Gastrocnemius medialis (tissue), 4 donors: ENCODE measurements around the gene CERT1. TPM values are rescaled to one million over a fixed set of nuclear protein-coding genes. Genes with fewer than 3 reads are reported as not detected.
"Not testable (repeated sequence)": the region's sequence is repeated elsewhere in the genome, so short reads cannot be mapped to it uniquely, and the experiment has no call there.

Experiments
- ATAC-seq, 2 donors: fragments of 150-250 bp; one replicate each; pipeline ENCODE4 v1.9.1; 2016
- DNase-seq, 2 donors: peaks; one replicate each; pipeline ENCODE4 v3.0.0-alpha.2; 2019
- H3K27ac ChIP-seq, 4 donors: fragments of 200-600 bp; sonication (generic); 1 replicate in 1 of 4; 2 replicates in 3 of 4; pipeline ENCODE4 v1.5.1; 2016 to 2018; ENCODE audit warnings: mild to moderate bottlenecking in 2 of 4, moderate library complexity in 1 of 4
- H3K27me3 ChIP-seq, 3 donors: fragments of 200-600 bp; sonication (generic) in 2 of 3; 1 replicate in 1 of 3; 2 replicates in 2 of 3; pipeline versions ENCODE4 v1.5.1 to v1.6.0; 2016 to 2019; ENCODE audit warnings: mild to moderate bottlenecking in 1 of 3, moderate library complexity in 1 of 3
- H3K36me3 ChIP-seq, 2 donors: fragments of 200-600 bp; sonication (generic) in 1 of 2; one replicate each; pipeline ENCODE4 v1.5.1; 2017 to 2018
- H3K4me1 ChIP-seq, 2 donors: fragments of 200-600 bp; sonication (generic) in 1 of 2; one replicate each; pipeline ENCODE4 v1.5.1; 2016 to 2017; ENCODE audit warnings: mild to moderate bottlenecking in 2 of 2
- H3K4me3 ChIP-seq, 4 donors: fragments of 200-600 bp; sonication (generic) in 3 of 4; 1 replicate in 1 of 4; 2 replicates in 3 of 4; pipeline ENCODE4 v1.5.1; 2016 to 2019; ENCODE audit warnings: mild to moderate bottlenecking in 2 of 4
- H3K9me3 ChIP-seq, 3 donors: fragments of 200-600 bp; sonication (generic) in 2 of 3; 1 replicate in 1 of 3; 2 replicates in 2 of 3; pipeline ENCODE4 v1.5.1; 2016 to 2019
- CTCF ChIP-seq, 5 experiments: fragments of 450-650 bp in 3 of 5; fragments of 200-600 bp in 2 of 5; sonication (generic) in 2 of 5; IDR thresholded peaks in 4 of 5; conservative IDR thresholded peaks in 1 of 5; 1 replicate in 4 of 5; 2 replicates in 1 of 5; pipeline ENCODE4 v1.5.1; 2016 to 2019; ENCODE audit warnings: antibody characterized with exemption in 5 of 5, mild to moderate bottlenecking in 3 of 5, moderate library complexity in 3 of 5
- POLR2A ChIP-seq, 2 donors: fragments of 450-650 bp; IDR thresholded peaks; one replicate each; pipeline ENCODE4 v1.6.1; 2017; ENCODE audit warnings: antibody characterized with exemption in 2 of 2, mild to moderate bottlenecking in 2 of 2, moderate library complexity in 2 of 2
- in situ Hi-C, 4 donors: fragments of 200-750 bp; cut with MboI; loops; one replicate each; pipeline versions ENCODE4 v1.15.0 to v1.8.0; 2017; ENCODE audit warnings: low sequenced_read_pairs in 4 of 4
- intact Hi-C: fragments of 100-400 bp; cut with DNase I; formaldehyde crosslinking; loops from one replicate; pipeline ENCODE4 v1.15.1; 2023; ENCODE audit warnings: low total_unique reads
- total RNA-seq, 4 donors: library from RNA; depleted of rRNA; stranded (reverse); fragments of >200 nt; gene quantifications; one replicate each; pipeline versions ENCODE4 v1.1.0 to v1.2.3, GENCODE V29; 2016

CERT1 gene
- total RNA-seq, 4 donors from 2014 or later: 30.8 to 50.6 (median 41.9) TPM

- TF ChIP-seq CTCF (IDR thresholded peaks at IDR 0.05 in 4 of 5, conservative IDR thresholded peaks at IDR 0.05 in 1 of 5) (no peak), POLR2A (IDR thresholded peaks at IDR 0.05) (no peak)
- ATAC-seq: no peak
Measured at GRCh38 chr5:75545131-75545530, 33.7 kb upstream of the CERT1 start.

GRCh38 chr5:75538211-75538610, 26.8 kb upstream of the CERT1 start:
- TF ChIP-seq POLR2A (IDR thresholded peaks at IDR 0.05): no peak
- TF ChIP-seq CTCF (IDR thresholded peaks at IDR 0.05 in 4 of 5, conservative IDR thresholded peaks at IDR 0.05 in 1 of 5): no peak
- no peaks in the 10 kb centered on the region for H3K27me3 ChIP-seq
- no peak overlapping the region for H3K27ac ChIP-seq
- H3K36me3 ChIP-seq: no peaks in the 10 kb centered on the region
- no peak overlapping the region for H3K4me3 ChIP-seq
- DNase-seq: no peak
- no peak for ATAC-seq
- intact Hi-C loops (no loop called here), in situ Hi-C loops (no loop called here)
- H3K4me1 ChIP-seq: peaks cover 20 to 23% of the 10 kb centered on the region in 2 donors
- no peaks in the 10 kb centered on the region for H3K9me3 ChIP-seq

More at GRCh38 chr5:75545131-75545530, 33.7 kb upstream of the CERT1 start:
- H3K36me3 ChIP-seq: no peaks in the 10 kb centered on the region
- no peaks in the 10 kb centered on the region for H3K27me3 ChIP-seq
- H3K27ac ChIP-seq: no peak overlapping the region
- no peaks in the 10 kb centered on the region for H3K9me3 ChIP-seq
- in situ Hi-C loops (no loop called here), intact Hi-C loops (no loop called here)
- H3K4me1 ChIP-seq: peaks cover 8 to 14% of the 10 kb centered on the region in 2 donors
- no peak overlapping the region for H3K4me3 ChIP-seq
- no peak for DNase-seq

- DNase-seq (no peak), ATAC-seq (no peak)
- in situ Hi-C loops: no loop called here
Measured at GRCh38 chr5:75536694-75537360, 25.4 kb upstream of the CERT1 start.

GRCh38 chr5:75536147-75536546, 24.7 kb upstream of the CERT1 start:
- H3K4me1 ChIP-seq: peaks cover 20 to 23% of the 10 kb centered on the region in 2 donors
- ATAC-seq (no peak), DNase-seq (no peak)
- H3K4me3 ChIP-seq: no peak overlapping the region
- intact Hi-C loops (no loop called here), in situ Hi-C loops (no loop called here)
- no peaks in the 10 kb centered on the region for H3K9me3 ChIP-seq
- no peak overlapping the region for H3K27ac ChIP-seq
- no peak for TF ChIP-seq CTCF (IDR thresholded peaks at IDR 0.05 in 4 of 5, conservative IDR thresholded peaks at IDR 0.05 in 1 of 5)
- no peak for TF ChIP-seq POLR2A (IDR thresholded peaks at IDR 0.05)
- no peaks in the 10 kb centered on the region for H3K36me3 ChIP-seq
- no peaks in the 10 kb centered on the region for H3K27me3 ChIP-seq

More at GRCh38 chr5:75536694-75537360, 25.4 kb upstream of the CERT1 start:
- H3K36me3 ChIP-seq: no peaks in the 10 kb centered on the region
- TF ChIP-seq CTCF (IDR thresholded peaks at IDR 0.05 in 4 of 5, conservative IDR thresholded peaks at IDR 0.05 in 1 of 5) (no peak), POLR2A (IDR thresholded peaks at IDR 0.05) (no peak)
- H3K4me3 ChIP-seq: no peak overlapping the region
- no peaks in the 10 kb centered on the region for H3K9me3 ChIP-seq
- H3K4me1 ChIP-seq: peaks cover 20 to 23% of the 10 kb centered on the region in 2 donors
- H3K27ac ChIP-seq: no peak overlapping the region
- intact Hi-C loops: no loop called here
- no peaks in the 10 kb centered on the region for H3K27me3 ChIP-seq

- in situ Hi-C loops: no loop called here
- Histone ChIP-seq H3K4me3 (no peak overlapping the region), H3K27me3 (no peaks in the 10 kb centered on the region), H3K4me1 (peaks cover 17 to 23% of the 10 kb centered on the region in 2 donors), H3K36me3 (no peaks in the 10 kb centered on the region), H3K27ac (no peak overlapping the region), H3K9me3 (no peaks in the 10 kb centered on the region)
- intact Hi-C loops: no loop called here
- TF ChIP-seq CTCF (IDR thresholded peaks at IDR 0.05 in 4 of 5, conservative IDR thresholded peaks at IDR 0.05 in 1 of 5): no peak
- no peak for TF ChIP-seq POLR2A (IDR thresholded peaks at IDR 0.05)
- no peak for DNase-seq
- no peak for ATAC-seq
Measured at GRCh38 chr5:75534734-75535133, 23.3 kb upstream of the CERT1 start.

GRCh38 chr5:75533716-75534115, 22.3 kb upstream of the CERT1 start:
- intact Hi-C loops, H3K27me3 ChIP-seq, H3K4me3 ChIP-seq, DNase-seq, H3K27ac ChIP-seq, ATAC-seq, H3K36me3 ChIP-seq, H3K9me3 ChIP-seq, in situ Hi-C loops: not testable (repeated sequence)
- H3K4me1 ChIP-seq: peaks cover 7 to 14% of the 10 kb centered on the region in 2 donors
